ENCODE data around the gene LGALS4.

The LGALS4 gene

DNA sequence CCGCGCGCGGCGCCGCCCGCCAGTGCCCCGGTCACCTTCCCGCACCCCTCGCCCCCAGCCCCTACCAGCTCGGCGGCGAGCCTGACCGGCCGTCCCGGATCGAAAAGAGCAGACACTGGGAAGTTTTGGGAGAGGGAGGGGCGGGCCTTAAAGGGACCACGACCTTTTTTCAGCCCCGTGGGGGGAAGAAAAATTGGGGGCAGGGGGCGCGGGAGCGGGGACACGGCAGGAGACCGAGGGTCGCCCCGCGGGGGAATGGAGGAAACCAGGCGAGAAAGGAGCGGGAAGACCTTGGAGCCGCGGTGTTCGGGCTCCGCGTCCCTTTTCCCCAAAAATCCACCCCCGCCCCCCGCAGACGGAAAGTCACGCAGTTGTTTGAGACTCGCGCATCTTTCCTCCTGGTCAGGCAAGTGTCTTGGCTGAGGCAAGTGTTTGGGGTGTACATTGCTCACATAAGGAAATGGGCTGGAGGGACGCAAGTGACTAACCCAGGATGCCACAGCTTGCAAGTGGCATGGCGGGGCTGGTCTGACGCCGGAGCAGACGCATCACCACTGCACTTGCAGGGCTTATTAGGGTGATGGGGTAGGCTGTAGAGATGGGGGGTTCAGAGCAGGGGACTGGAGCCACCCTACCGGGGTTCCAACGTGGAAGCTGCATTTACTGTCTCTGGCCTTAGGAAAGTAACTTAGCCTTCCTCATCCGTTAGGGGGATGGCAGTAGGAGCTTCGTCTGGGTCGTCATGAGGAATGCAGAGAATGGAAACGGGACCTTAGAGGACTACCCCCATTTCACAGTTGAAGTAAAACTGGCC lies 39.7 kb upstream of the LGALS4 start:
- TF ChIP-seq, protein P1, sequence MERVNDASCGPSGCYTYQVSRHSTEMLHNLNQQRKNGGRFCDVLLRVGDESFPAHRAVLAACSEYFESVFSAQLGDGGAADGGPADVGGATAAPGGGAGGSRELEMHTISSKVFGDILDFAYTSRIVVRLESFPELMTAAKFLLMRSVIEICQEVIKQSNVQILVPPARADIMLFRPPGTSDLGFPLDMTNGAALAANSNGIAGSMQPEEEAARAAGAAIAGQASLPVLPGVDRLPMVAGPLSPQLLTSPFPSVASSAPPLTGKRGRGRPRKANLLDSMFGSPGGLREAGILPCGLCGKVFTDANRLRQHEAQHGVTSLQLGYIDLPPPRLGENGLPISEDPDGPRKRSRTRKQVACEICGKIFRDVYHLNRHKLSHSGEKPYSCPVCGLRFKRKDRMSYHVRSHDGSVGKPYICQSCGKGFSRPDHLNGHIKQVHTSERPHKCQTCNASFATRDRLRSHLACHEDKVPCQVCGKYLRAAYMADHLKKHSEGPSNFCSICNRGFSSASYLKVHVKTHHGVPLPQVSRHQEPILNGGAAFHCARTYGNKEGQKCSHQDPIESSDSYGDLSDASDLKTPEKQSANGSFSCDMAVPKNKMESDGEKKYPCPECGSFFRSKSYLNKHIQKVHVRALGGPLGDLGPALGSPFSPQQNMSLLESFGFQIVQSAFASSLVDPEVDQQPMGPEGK (CRISPR knock-in tag; IDR thresholded peaks at IDR 0.05; ENCODE audit: borderline replicate concordance), result no peak; the same call in 1 of the 2 replicates
- TF ChIP-seq TOX (CRISPR knock-in tag; IDR thresholded peaks at IDR 0.05; ENCODE audit: borderline replicate concordance) (no peak), BACH2 (CRISPR knock-in tag; IDR thresholded peaks at IDR 0.05; ENCODE audit: borderline replicate concordance) (no peak), ZNF70 (CRISPR knock-in tag; IDR thresholded peaks at IDR 0.05) (no peak), ZFP30 (CRISPR knock-in tag; IDR thresholded peaks at IDR 0.05) (no peak)
- TF ChIP-seq, protein P2, sequence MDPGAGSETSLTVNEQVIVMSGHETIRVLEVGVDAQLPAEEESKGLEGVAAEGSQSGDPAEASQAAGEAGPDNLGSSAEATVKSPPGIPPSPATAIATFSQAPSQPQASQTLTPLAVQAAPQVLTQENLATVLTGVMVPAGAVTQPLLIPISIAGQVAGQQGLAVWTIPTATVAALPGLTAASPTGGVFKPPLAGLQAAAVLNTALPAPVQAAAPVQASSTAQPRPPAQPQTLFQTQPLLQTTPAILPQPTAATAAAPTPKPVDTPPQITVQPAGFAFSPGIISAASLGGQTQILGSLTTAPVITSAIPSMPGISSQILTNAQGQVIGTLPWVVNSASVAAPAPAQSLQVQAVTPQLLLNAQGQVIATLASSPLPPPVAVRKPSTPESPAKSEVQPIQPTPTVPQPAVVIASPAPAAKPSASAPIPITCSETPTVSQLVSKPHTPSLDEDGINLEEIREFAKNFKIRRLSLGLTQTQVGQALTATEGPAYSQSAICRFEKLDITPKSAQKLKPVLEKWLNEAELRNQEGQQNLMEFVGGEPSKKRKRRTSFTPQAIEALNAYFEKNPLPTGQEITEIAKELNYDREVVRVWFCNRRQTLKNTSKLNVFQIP (CRISPR knock-in tag; IDR thresholded peaks at IDR 0.05; ENCODE audit: borderline replicate concordance, low read depth), result no peak
- no peak for ATAC-seq

DNA sequence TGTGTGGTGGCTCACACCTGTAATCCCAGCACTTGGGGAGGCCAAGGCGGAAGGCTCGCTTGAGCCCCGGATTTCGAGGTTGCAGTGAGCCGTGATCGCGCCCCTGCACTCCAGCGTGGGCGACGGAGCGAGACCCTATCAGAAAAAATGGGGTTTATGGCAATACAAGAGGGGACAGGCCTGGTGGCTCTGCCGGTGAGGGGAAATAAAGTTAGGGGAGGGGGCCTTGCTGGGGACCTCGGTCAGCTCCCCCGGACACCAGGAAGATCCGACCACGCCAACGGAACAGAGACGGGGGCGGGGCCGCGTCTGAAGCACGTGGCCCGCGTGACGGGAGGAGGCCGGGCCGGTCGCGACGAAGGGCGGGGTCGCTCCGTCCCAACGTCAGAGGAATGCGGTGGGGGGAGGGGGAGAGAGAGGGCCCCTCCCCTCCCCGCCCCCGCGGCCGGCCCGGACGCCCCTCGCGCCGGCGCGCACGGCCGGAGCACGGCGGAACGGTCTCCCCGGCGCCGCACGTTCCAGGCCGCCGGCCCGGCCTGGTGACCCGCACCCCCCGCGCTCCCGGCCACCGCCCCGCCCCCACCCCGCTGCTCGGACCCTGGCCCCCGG lies 39.0 kb upstream of the LGALS4 start:
- TF ChIP-seq ARNTL (CRISPR knock-in tag; IDR thresholded peaks at IDR 0.05; ENCODE audit: borderline replicate concordance, low read depth) (no peak), BACH2 (CRISPR knock-in tag; IDR thresholded peaks at IDR 0.05; ENCODE audit: borderline replicate concordance) (no peak), GLIS3 (CRISPR knock-in tag; IDR thresholded peaks at IDR 0.05) (no peak), ZNF8 (CRISPR knock-in tag; IDR thresholded peaks at IDR 0.05) (no peak)
- TF ChIP-seq, protein P2 (CRISPR knock-in tag; IDR thresholded peaks at IDR 0.05; ENCODE audit: borderline replicate concordance, low read depth), result no peak
- ATAC-seq, result peak; percentile 25

DNA sequence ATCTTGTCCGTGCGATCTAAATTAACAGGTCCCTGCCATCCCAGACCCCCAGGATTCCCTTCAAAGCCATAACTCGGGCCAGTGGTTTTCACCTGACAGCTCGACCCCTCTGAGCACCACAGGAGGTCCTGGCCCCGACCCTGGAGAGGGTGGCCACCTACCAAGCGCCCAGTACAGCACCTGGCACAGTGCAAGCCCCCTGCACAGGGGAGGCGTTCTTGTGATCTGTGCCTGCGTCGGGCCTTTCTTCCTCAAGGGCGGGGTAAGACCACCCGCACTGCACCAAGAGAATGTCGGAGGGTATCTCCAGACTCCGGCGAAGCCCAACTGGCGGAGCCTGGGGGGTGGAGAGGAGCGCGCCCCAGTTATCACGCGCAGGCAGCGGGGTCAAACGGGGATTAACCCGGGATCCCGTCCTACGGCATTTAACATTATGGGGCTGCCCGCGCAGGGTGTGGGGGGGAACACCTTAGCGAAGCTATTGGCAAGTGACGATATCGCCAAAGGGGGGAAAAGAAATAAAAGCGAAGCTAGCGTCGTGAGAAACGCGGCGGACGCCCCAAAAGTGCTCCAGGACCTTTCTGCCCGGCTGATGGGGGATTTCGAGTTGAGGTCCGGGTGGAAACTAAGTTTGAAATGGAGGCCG lies 38.4 kb upstream of the LGALS4 start:
- no peak for ATAC-seq

DNA sequence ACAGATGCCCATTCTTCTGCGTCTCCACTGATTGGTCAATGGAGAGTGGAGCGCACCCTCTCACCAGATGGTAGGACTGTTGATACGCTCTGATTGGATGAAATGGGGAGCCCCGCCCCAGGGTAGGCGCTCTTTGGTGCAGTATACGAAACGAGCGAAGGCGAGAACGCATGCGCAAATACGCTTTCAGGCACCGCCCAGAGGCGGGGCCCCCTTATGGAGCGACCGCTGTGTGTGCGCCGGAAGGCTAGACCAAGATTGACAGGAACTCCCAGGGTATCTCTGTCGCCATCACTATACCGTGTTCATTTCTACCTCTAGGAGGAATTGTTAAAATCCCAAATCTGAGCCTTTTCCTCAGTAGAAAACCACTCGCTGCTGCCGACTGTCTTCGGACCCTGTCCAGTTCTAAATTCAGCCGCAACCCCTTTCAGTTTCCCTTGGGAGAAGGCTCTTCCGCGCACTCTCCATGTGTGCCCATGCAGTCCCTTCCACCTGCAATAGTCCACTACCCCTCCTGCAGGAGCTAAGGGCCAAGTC lies 37.8 kb upstream of the LGALS4 start:
- ATAC-seq, result peak; percentile 89
- TF ChIP-seq CSDC2 (CRISPR knock-in tag; IDR thresholded peaks at IDR 0.05) (no peak), TCF4 (CRISPR knock-in tag; IDR thresholded peaks at IDR 0.05; ENCODE audit: borderline replicate concordance) (no peak), TOX (CRISPR knock-in tag; IDR thresholded peaks at IDR 0.05; ENCODE audit: borderline replicate concordance) (no peak), PPARA (CRISPR knock-in tag; IDR thresholded peaks at IDR 0.05; ENCODE audit: borderline replicate concordance) (no peak), RARB (CRISPR knock-in tag; IDR thresholded peaks at IDR 0.05) (no peak), ZC3H10 (CRISPR knock-in tag; IDR thresholded peaks at IDR 0.05) (no peak), ESRRG (CRISPR knock-in tag; IDR thresholded peaks at IDR 0.05) (no peak), GLIS3 (CRISPR knock-in tag; IDR thresholded peaks at IDR 0.05) (no peak), ZFP30 (CRISPR knock-in tag; IDR thresholded peaks at IDR 0.05) (no peak), ZNF8 (CRISPR knock-in tag; IDR thresholded peaks at IDR 0.05) (no peak)
- TF ChIP-seq, protein P1 (CRISPR knock-in tag; IDR thresholded peaks at IDR 0.05; ENCODE audit: borderline replicate concordance), result no peak
- TF ChIP-seq, protein P3, sequence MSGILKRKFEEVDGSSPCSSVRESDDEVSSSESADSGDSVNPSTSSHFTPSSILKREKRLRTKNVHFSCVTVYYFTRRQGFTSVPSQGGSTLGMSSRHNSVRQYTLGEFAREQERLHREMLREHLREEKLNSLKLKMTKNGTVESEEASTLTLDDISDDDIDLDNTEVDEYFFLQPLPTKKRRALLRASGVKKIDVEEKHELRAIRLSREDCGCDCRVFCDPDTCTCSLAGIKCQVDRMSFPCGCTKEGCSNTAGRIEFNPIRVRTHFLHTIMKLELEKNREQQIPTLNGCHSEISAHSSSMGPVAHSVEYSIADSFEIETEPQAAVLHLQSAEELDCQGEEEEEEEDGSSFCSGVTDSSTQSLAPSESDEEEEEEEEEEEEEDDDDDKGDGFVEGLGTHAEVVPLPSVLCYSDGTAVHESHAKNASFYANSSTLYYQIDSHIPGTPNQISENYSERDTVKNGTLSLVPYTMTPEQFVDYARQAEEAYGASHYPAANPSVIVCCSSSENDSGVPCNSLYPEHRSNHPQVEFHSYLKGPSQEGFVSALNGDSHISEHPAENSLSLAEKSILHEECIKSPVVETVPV (CRISPR knock-in tag; IDR thresholded peaks at IDR 0.05), result no peak

More for the DNA sequence above, 38.4 kb upstream of the LGALS4 start:
- no peak for TF ChIP-seq CSDC2 (CRISPR knock-in tag; IDR thresholded peaks at IDR 0.05)
- no peak for TF ChIP-seq ZNF565 (CRISPR knock-in tag; conservative IDR thresholded peaks at IDR 0.05; ENCODE audit: low read depth)
- TF ChIP-seq, protein P3 (CRISPR knock-in tag; IDR thresholded peaks at IDR 0.05), result no peak
- no peak for TF ChIP-seq GLIS3 (CRISPR knock-in tag; IDR thresholded peaks at IDR 0.05)
- no peak for TF ChIP-seq PPARA (CRISPR knock-in tag; IDR thresholded peaks at IDR 0.05; ENCODE audit: borderline replicate concordance)
- TF ChIP-seq OSR1 (CRISPR knock-in tag; IDR thresholded peaks at IDR 0.05), result no peak
- TF ChIP-seq SNAI2 (CRISPR knock-in tag; IDR thresholded peaks at IDR 0.05), result no peak
- TF ChIP-seq, protein P4, sequence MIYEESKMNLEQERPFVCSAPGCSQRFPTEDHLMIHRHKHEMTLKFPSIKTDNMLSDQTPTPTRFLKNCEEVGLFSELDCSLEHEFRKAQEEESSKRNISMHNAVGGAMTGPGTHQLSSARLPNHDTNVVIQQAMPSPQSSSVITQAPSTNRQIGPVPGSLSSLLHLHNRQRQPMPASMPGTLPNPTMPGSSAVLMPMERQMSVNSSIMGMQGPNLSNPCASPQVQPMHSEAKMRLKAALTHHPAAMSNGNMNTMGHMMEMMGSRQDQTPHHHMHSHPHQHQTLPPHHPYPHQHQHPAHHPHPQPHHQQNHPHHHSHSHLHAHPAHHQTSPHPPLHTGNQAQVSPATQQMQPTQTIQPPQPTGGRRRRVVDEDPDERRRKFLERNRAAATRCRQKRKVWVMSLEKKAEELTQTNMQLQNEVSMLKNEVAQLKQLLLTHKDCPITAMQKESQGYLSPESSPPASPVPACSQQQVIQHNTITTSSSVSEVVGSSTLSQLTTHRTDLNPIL (CRISPR knock-in tag; IDR thresholded peaks at IDR 0.05; ENCODE audit: low read depth), result no peak

All from SK-N-SH treated with all-trans-retinoic acid at 6 μM for 48 hours (cell line).